Measurements from ENCODE around the gene MROH2A.
"Not testable (repeated sequence)": the region's sequence is repeated elsewhere in the genome, so short reads cannot be mapped to it uniquely, and the experiment has no call there.

MROH2A gene

GRCh38 chr2:233852056-233852455 is 73.9 kb downstream of the MROH2A start:
- in situ Hi-C loops (cut with HindIII; ENCODE audit: low sequenced_read_pairs): no loop called here

GRCh38 chr2:233853353-233853752 is 75.2 kb downstream of the MROH2A start:
- in situ Hi-C loops (cut with HindIII; ENCODE audit: low sequenced_read_pairs): no loop called here

GRCh38 chr2:233853883-233854240 is 75.7 kb downstream of the MROH2A start:
- in situ Hi-C loops (cut with HindIII; ENCODE audit: low sequenced_read_pairs): no loop called here

GRCh38 chr2:233854241-233854981 is 76.3 kb downstream of the MROH2A start, which contains the start of gene HJURP:
TSS of gene HJURP (minus strand) at chr2:233854535. CDS start at chr2:233854500, 35 bp downstream.
- in situ Hi-C loops (cut with HindIII; ENCODE audit: low sequenced_read_pairs): no loop called here

- in situ Hi-C loops (cut with HindIII; ENCODE audit: low sequenced_read_pairs): no loop called here
These were observed 77.2 kb downstream of the MROH2A start for GRCh38 chr2:233855345-233855744.

- in situ Hi-C loops (cut with HindIII; ENCODE audit: low sequenced_read_pairs): no loop called here
These were observed 78.1 kb downstream of the MROH2A start for GRCh38 chr2:233856184-233856583.

- in situ Hi-C loops (cut with HindIII; ENCODE audit: low sequenced_read_pairs): no loop called here
These were observed 79.5 kb downstream of the MROH2A start for GRCh38 chr2:233857511-233858141.

GRCh38 chr2:233858331-233858730 is 80.2 kb downstream of the MROH2A start:
- in situ Hi-C loops (cut with HindIII; ENCODE audit: low sequenced_read_pairs): no loop called here

GRCh38 chr2:233862261-233862768 is 84.2 kb downstream of the MROH2A start:
- in situ Hi-C loops (cut with HindIII; ENCODE audit: low sequenced_read_pairs): no loop called here

GRCh38 chr2:233865838-233866237 is 87.7 kb downstream of the MROH2A start:
- in situ Hi-C loops (cut with HindIII; ENCODE audit: low sequenced_read_pairs): no loop called here

- in situ Hi-C loops (cut with HindIII; ENCODE audit: low sequenced_read_pairs): no loop called here
These were observed 88.3 kb downstream of the MROH2A start for GRCh38 chr2:233866479-233866878.

- in situ Hi-C loops (cut with HindIII; ENCODE audit: low sequenced_read_pairs): no loop called here
These were observed 89.9 kb downstream of the MROH2A start, which contains the start of gene MSL3B for GRCh38 chr2:233867993-233868532. TSS of gene MSL3B (minus strand) at chr2:233868386.

- in situ Hi-C loops (cut with HindIII; ENCODE audit: low sequenced_read_pairs): no loop called here
These were observed 93.3 kb downstream of the MROH2A start for GRCh38 chr2:233871432-233871831.

GRCh38 chr2:233872125-233872524 is 94.0 kb downstream of the MROH2A start:
- in situ Hi-C loops (cut with HindIII; ENCODE audit: low sequenced_read_pairs): not testable (repeated sequence)

- in situ Hi-C loops (cut with HindIII; ENCODE audit: low sequenced_read_pairs): no loop called here
These were observed 104.2 kb downstream of the MROH2A start for GRCh38 chr2:233882353-233882752.
